HFF-Myc (cell line): Measurements from ENCODE around the gene RPS6KA2.

ENCODE experiments used
- DNase-seq: peaks from one replicate; pipeline ENCODE4 v3.0.0-alpha.2; 2011; ENCODE audit warnings: low read depth; ENCODE audit errors: extremely low read depth
- H3K4me3 ChIP-seq: replicated peaks from 2 replicates; pipeline ENCODE4 v1.5.1; 2011; ENCODE audit warnings: low read depth, mild to moderate bottlenecking, control low read depth, low read length
- TF ChIP-seq, protein P1 (sequence below): IDR thresholded peaks from 2 replicates; pipeline ENCODE4 v1.5.1; 2012; ENCODE audit warnings: mild to moderate bottlenecking, low read depth, low read length, control low read depth; ENCODE audit errors: missing control alignments

RPS6KA2 gene

DNA sequence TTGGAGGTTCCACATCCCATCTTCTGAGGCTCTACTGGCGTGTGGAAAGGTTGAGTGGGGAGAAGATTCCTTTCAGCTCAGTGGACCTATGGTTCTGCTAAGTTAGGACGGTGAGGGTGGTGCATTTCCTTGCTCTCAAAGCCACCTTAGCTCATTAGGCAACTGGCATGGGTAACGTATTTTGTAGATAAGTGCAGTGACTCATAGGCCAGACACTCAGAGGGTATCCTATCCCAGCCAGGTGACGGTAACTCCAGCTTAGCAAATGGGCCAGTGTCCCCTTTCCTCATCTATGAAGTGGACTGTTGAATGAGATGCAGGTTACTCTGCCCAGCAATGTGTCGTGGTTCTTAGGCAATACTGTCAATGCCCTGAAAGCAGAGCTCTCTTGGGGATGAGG lies 3.7 kb downstream of the RPS6KA2 start:
- TF ChIP-seq, protein P1, sequence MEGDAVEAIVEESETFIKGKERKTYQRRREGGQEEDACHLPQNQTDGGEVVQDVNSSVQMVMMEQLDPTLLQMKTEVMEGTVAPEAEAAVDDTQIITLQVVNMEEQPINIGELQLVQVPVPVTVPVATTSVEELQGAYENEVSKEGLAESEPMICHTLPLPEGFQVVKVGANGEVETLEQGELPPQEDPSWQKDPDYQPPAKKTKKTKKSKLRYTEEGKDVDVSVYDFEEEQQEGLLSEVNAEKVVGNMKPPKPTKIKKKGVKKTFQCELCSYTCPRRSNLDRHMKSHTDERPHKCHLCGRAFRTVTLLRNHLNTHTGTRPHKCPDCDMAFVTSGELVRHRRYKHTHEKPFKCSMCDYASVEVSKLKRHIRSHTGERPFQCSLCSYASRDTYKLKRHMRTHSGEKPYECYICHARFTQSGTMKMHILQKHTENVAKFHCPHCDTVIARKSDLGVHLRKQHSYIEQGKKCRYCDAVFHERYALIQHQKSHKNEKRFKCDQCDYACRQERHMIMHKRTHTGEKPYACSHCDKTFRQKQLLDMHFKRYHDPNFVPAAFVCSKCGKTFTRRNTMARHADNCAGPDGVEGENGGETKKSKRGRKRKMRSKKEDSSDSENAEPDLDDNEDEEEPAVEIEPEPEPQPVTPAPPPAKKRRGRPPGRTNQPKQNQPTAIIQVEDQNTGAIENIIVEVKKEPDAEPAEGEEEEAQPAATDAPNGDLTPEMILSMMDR, result no peak
- no peak overlapping the region for H3K4me3 ChIP-seq
- no peak for DNase-seq

DNA sequence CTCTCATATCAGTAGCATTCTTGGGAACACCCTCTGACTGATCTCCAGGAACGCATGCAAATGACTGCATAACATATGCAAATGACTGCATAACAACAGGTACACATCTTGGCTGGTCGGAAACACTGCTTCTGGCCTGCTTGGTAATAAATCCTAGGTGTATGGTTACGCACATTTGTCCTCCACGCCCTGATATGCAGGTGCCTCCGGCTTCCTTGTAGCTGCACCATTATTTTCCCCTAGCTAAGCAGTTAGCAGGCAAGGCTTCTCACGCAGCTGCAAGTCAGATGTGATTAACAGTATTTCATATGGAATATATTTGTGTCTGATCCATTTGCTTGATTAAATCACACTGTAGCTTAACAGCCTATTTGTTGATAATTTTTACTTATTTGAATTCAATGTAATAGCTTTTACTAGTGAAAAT lies 5.9 kb downstream of the RPS6KA2 start:
- TF ChIP-seq, protein P1, result no peak
- H3K4me3 ChIP-seq, result no peak overlapping the region
- DNase-seq, result no peak

DNA sequence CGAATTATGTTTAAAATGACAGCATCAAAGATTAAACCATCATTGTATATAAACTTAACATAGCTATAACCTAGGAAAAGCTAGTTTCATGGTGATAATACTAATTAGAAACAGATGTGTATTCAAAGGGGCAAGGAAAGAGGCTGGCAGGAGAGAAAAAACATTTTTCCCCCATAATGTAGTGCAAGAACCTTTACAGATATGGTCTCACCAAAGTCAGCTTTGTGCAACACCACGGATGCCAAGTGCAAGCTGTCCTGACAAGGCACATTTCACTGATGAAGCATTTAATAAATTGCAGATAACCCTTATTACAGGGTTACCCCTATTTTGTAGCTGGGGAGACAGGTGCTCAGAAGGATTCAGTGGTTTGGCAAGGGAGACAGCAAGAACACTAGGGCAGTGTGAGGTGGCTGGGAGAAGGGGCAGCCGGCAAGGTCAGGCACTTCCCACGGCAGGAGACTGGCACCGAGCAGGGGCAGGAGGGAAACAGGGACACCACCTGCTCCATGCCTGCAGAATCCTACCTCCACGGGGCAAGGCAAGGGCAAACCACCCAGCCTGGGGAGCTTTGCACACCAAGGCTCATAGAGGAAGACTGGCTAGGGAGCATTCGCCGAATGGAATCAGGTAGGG lies 6.5 kb downstream of the RPS6KA2 start:
- no peak for DNase-seq
- H3K4me3 ChIP-seq, result no peak overlapping the region
- TF ChIP-seq, protein P1, result no peak

DNA sequence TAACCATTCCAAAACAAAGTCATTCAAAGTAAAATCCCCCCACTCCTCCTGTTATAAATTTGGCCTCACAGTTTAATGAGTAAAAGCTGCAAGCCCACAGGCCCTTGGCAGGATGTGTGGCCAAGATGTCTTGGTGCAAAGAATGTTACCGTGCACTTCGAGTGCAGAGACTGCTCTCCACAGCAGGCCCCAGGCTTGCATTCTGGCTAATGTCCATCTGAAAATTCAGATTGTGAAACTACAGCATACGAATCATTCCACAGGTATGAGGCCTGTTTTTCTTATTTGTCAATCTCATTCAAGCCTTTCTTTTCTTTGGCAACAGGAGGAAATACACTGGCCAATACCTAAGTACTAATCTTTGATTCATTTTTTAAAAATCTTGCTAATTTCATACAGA lies 7.1 kb downstream of the RPS6KA2 start:
- no peak overlapping the region for H3K4me3 ChIP-seq
- TF ChIP-seq, protein P1, result no peak
- DNase-seq, result peak; percentile 80

DNA sequence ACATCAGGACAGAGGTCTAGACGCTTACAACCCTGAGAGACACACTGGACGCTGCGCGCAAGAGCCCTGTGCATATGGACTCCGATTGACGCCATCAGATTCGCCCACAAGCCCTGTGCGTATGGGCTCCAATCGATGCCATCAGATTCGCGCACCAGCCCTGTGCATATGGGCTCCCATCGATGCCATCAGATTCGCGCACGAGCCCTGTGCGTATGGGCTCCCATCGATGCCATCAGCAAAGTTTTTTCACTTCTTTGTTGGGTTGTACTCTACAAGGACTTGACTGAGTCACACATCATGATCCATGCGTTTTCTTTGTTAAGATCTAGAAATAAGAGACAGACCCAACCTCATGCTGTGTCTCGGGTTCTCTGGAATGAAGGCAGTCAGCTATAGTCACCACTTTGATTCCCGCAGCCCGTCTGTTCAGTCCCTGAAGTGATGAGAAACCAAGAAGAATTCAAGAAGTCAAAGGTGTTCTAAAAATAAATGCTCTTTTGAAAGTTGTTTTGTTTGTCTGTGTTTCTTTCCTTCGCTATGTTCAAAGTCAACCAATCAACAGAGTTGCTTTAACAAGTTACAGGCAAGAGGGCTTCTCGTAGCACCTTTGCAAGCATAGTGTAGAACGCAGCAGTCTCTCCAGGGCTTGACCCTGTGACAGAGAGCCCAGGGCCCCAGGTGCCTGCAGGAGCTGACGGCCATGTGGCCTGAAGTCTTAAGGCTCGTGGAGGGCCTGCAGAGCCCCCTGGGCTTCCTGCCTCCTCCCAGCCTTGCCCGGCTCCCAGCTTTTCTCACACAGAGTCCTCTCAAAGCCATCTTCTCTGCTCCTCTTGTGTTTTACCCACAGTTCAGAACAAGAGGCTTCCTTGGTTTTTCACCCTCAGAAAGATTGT lies 7.9 kb downstream of the RPS6KA2 start:
- DNase-seq, result no peak
- no peak overlapping the region for H3K4me3 ChIP-seq
- TF ChIP-seq, protein P1, result no peak

DNA sequence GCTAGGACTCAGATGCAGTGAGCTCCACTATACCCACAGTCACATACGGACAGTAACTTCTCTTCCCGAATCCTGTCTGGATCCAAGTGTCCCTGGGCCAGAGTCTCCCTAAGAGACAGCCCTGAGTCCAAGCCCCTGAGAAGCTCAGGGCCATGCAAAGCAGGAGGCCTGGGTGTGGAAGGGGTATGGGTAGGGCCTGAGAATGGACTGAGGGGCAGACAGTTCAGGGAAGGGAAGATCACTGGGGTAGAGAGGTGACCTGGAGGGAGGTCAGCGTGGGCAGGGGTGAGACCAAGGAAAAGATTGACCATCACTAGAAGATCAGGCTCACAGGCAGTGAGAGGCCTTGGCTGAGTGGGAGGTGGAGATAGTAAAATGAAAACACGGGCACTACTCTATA lies 8.8 kb downstream of the RPS6KA2 start:
- H3K4me3 ChIP-seq, result no peak overlapping the region
- DNase-seq, result no peak
- TF ChIP-seq, protein P1, result no peak
